Forelimb muscle (tissue), 1 donor: ENCODE data around the gene TSPAN32. TPM values are rescaled to one million over a fixed set of nuclear protein-coding genes. Genes with fewer than 3 reads are reported as not detected.
"Not testable (repeated sequence)": the region's sequence is repeated elsewhere in the genome, so short reads cannot be mapped to it uniquely, and the experiment has no call there.

ENCODE experiments used
- DNase-seq: peaks from one replicate; pipeline ENCODE4 v3.0.0-alpha.2; 2013; ENCODE audit warnings: low read depth
- polyA plus RNA-seq: library from polyadenylated mRNA; unstranded; fragments of 120-200 nt; gene quantifications from one replicate; pipeline ENCODE4 v1.2.1, GENCODE V29; 2013; ENCODE audit not compliant: insufficient read length

TSPAN32 gene
- polyA plus RNA-seq, 1 donor: 3.0 TPM

DNA sequence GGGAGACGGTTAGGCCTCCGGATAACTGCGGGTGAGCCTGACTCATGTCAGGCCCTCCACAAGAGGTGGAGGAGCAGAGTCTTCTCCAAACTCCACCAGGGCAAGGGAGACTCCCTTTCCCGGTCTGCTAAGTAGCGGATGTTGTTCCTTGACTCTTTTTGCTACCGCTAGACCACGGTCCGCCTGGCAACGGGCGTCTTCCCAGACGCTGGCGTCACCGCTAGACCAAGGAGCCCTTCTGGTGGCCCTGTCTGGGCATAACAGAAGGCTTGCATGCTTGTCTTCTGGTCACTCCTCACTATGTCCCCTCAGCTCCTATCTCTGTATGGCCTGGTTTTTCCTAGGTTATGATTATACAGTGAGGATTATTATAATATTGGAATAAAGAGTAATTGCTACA, 15.5 kb upstream of the TSPAN32 start:
- DNase-seq: not testable (repeated sequence)

GRCh38 chr11:2287091-2287490, 14.7 kb upstream of the TSPAN32 start:
- no peak for DNase-seq

GRCh38 chr11:2289350-2289749, 12.5 kb upstream of the TSPAN32 start:
- DNase-seq: no peak

DNA sequence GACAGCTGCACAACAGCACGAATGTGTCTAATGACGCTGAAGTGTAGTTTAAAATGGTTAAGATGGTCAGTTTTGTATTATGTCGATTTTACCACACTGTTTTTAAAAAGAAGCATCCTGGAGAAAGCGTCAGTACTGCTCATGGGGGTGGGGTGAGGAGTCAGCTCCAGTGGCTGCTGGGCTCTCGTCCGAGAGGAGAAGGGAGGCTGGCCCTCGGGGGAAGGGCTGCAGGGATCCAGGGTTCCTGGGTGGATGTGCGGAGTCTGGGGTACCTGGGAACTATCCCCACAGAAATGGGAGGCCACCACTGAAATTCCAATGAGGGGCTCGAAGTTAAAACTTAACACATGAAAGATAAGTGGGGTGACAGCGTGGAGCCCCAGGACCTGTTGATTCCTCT, 12.0 kb upstream of the TSPAN32 start:
- DNase-seq: no peak

DNA sequence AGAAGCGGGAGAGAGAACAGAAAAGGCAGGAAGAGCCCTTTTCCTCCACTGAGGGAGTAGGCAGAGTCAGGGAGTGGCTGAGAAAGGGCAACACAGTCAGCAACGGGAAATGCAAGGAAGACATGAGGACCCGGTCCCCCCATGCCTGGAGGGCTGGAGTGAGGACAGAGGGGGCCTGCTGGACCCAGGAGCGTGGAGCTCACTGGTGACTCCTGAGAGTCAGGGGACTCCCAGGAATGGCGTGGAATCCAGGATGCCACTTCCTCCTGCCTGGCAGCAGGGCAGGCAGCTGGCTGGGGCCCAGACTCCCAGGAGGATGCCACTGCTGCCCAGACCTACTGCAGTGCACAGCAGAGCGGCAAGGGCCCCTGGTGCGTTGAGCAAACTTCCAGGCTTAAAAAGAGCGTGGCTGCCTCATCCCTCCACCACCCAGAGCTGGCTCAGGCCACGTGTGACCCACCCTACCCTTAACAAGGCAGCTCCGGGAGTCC, 11.4 kb upstream of the TSPAN32 start:
- DNase-seq: no peak

- no peak for DNase-seq
Measured at GRCh38 chr11:2293531-2293971, 8.3 kb upstream of the TSPAN32 start.

GRCh38 chr11:2293984-2294925, 7.6 kb upstream of the TSPAN32 start:
- DNase-seq: no peak

DNA sequence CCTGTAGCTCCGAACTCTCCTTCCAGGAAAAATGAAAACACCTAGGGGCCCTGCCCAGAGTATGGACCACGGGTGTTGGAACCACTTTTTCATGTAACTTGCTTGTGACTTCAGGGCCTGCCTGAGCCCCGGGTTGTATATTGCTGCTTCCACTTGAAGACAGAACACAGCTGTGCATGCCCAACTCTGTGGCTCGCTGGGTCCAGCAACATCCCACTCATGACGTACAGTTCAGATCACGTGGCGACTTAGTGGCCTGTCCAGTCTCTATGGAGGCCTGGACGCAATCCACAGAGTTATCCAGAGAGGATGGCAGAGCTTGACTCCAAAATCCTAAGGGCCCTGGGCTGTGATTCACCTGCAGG, 6.9 kb upstream of the TSPAN32 start:
- no peak for DNase-seq

DNA sequence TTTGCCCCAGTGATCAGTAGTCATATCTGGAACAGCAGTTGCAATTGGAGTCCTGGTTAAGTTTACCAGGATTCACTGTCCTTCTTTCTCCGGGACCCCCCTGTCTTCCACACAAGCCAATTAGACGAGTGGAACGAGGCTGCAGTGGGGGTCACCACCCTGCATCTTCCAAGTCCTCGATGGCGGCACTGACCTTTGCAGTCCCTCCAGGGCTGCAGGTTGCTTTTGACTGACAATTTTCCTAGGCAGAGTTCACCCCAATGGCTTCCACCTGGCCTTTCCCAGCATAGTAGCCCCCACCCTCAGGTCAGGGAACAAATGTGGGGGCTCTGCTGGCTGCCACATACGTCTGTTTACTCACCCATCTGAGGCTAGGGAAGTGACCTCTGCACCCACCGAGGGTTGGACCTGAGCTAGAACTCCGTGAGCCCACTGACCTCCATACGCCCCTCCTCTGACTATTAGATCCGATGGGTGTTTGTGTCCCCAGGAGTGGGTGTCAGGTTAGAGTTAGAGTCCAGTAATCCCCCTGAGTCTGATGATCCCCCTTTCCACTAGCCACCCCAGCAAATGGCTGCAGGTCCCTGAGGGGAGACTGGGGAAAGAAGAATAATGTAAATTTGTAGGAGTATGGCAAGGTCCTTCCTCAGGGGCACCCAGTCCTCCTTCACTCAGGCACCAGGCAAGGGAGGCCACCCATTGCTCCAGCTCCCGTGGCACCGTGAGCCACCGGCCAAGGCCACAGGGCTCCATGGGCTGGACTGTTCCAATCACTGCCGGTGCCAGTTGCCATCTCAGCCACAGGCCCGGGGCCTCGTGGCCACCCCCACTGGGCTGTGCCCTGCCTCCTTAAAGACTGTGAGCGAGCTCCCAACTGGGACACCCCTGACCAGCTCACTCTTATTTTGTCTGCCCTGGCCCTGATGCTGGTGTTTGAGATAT, 5.6 kb upstream of the TSPAN32 start:
- no peak for DNase-seq

- DNase-seq: no peak
Measured at GRCh38 chr11:2296913-2297622, 4.7 kb upstream of the TSPAN32 start.

DNA sequence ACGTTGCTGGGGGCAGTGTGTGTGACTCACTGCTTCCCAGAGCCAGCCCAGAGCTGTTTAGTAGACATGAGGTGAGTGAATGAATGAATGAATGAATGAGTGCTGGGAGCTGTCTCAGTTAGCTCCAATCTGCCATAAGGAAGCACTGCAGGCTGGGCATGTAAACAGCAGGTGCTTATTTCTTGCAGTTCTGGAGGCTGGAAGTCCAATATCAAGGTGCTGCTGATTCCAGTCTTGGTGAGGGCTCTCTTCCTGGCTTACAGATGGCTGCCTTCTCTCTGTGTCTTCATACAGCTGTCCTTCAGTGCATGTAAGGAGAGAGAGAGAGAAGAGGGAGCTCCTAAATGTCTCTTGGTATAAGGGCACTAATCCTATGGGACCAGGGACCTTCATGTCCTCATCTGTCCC, 4.2 kb upstream of the TSPAN32 start:
- no peak for DNase-seq

DNA sequence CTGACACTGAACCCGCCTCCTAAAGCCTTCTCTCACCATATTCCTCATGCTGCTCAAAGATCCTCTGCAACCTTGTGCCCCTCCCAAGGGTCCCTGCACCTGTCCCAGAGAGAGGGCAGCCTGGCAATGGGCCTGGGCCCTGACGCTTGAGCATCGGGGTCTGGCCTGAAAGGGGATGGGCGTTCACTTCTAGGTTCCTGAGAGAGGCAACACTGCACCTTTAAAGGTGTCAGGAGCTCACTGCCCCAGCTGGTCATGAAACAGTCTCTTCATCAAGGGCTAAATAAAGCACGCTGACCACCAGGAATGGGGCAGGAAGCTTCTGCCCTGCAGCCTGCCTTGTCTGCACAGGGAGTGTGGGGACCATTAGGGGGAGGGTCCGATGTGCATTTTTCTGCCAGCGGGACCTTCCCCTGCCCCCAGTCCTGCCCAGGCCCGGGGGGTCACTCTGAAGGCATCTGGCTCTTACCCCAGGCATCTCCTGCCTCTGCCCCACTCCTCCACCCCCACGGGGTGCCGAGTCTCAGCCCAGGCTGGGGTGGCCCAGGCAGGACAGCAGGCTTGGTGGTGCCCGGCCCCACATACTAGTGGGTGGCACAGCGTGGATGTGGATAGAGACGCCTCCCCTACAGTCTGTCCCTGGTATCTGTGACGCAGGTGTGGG, 3.5 kb upstream of the TSPAN32 start:
- DNase-seq: no peak

- no peak for DNase-seq
Measured at GRCh38 chr11:2298795-2299761, 2.7 kb upstream of the TSPAN32 start.

DNA sequence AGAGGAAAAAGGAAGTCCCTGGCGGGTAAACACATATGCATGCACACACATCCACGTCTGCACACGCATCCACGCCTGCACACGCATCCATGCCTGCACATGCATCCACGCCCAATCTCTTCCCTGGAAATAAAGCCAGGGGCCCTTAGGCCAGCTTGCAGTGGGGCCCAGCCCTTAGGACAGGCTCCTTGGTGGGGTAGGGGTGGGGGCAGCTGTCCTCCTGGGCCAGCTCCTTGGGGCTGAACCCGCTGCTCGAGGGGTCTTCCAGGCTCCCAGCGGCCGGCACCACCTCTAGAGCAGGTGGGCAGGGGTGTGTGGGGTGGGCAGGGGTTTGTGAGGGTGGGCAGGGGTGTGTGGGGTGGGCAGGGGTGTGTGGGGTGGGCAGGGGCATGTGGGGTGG, 2.0 kb upstream of the TSPAN32 start:
- DNase-seq: no peak

- DNase-seq: no peak
Measured at GRCh38 chr11:2300290-2300935, 1.4 kb upstream of the TSPAN32 start.

- DNase-seq: no peak
Measured at GRCh38 chr11:2300936-2301630, 730 bp upstream of the TSPAN32 start.

DNA sequence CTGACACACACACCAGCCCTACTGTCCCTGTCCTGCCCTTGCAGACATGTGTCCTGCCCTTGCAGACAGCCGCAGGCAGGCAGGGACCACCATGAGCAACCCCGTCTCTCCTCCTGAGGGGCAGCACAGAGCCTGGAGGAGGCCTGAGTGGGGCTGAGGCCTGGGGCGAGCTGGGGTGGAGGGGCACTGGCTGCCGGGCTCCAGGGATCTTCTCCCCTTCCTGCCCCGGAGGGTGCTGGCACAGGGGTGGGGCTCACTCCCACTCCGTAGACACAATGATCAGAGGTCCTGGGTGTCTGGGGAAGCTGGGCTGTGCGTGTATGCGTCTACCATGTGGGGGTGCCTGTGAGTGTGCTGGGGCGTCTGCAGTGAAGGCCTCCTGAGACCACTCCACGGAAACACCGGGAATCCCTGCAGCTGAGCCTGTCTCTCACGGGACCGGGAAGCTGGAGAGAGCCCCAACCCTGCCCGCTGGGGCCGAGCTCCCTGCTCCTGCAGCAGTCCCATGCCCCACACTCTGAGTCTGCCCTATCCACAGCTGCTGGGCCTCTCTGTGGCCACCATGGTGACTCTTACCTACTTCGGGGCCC, 588 bp downstream of the TSPAN32 start:
- DNase-seq: no peak

GRCh38 chr11:2302896-2303626, 1.2 kb downstream of the TSPAN32 start:
- DNase-seq: no peak
